Activated CD4-positive, alpha-beta T cell treated with anti-CD3 and anti-CD28 coated beads, Interleukin-2, amount 50 U/mL, for 1 hour (primary cell): ENCODE results near the gene STEAP4.
"Not testable (repeated sequence)": the region's sequence is repeated elsewhere in the genome, so short reads cannot be mapped to it uniquely, and the experiment has no call there.

Experiments
- DNase-seq: peaks from one replicate; pipeline ENCODE4 v3.0.0-alpha.2; 2020

Gene STEAP4

DNA sequence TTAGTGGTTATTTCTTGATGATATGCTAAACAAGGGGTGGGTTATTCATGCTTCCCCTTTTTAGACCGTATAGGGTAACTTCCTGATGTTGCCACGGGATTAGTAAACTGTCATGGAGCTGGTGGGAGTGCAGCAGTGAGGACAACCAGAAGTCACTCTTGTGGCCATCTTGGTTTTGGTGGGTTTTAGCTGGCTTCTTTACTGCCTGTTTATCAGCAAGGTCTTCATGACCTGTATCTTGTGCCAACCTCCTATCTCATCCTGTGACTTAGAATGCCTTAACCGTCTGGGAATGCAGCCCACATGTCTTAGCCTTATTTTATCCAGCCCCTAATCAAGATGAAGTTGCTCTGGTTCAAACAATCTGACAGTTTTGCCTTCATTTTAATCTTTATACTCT lies 41.7 kb downstream of the STEAP4 start:
- DNase-seq, result not testable (repeated sequence)

DNA sequence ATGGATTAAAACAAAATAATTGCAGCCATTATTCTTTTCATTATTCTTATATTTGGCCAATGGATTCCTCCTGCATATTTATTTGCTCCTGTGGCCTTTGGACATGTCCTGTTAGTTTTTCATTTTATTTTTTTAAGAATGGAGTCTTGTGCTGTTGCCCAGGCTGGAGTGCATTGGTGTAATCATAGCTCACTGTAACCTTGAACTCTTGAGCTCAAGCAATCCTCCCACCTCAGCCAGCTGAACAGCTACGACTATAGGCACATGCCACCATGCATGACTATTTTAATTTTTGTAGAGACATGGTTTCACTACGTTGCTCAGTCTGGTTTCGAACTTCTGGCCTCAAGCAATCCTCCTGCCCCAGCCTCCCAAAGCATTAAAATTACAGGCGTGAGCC lies 44.1 kb downstream of the STEAP4 start:
- no peak for DNase-seq

DNA sequence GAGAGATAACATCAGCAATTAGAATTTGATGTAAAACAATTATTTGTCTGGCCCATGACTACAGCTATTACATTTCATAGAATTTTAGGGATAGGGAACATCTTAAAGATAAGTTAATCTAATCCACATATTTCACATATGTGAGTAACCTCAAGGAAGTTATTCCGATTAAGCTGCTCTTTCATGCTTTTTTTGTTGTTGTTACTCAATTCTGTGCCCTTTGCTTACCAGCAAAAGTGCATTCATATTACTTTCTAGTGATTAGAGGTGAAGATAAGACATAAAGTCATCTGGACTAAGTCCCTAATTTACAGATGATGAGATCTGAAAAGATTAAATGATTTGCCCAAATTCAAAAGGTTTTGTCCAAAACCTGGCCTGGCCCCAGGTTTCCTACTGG lies 46.0 kb downstream of the STEAP4 start:
- no peak for DNase-seq

DNA sequence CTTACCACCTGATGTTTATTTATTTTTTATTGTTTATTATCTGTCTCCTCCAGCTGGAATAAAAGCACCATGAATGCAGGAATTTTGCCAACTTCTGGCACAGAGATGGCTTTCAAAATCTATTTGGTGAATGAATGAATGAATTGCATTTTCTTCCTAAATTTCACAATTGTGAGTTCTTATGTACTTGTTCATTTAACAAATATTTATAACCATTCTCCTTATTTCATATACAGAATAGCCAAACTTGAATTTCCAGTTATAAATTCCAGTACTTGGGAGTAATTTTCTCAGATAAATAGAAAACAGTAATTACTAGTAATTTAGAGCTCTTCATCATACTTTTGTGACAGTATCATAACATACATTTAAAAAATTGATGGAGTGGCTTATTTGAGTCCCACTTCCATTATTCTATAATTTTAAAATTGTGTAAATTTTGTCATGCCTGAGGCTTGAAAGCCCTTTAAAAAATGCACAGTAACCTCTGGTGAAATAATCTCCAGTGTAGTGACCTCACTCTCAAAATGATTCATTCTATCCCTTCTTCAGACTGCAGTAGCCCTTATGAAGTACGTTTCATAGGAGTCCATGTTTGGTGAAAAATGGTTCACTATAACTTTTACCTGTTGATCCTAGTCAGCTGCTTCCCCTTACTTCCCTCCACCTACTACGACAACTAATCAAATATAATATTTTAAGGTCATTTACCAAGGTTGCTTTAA lies 46.9 kb downstream of the STEAP4 start:
- DNase-seq, result no peak

GRCh38 chr7:88258296-88258695 lies 48.4 kb downstream of the STEAP4 start:
- not testable (repeated sequence) for DNase-seq

- no peak for DNase-seq
Observed at GRCh38 chr7:88256906-88257305, 49.8 kb downstream of the STEAP4 start.

DNA sequence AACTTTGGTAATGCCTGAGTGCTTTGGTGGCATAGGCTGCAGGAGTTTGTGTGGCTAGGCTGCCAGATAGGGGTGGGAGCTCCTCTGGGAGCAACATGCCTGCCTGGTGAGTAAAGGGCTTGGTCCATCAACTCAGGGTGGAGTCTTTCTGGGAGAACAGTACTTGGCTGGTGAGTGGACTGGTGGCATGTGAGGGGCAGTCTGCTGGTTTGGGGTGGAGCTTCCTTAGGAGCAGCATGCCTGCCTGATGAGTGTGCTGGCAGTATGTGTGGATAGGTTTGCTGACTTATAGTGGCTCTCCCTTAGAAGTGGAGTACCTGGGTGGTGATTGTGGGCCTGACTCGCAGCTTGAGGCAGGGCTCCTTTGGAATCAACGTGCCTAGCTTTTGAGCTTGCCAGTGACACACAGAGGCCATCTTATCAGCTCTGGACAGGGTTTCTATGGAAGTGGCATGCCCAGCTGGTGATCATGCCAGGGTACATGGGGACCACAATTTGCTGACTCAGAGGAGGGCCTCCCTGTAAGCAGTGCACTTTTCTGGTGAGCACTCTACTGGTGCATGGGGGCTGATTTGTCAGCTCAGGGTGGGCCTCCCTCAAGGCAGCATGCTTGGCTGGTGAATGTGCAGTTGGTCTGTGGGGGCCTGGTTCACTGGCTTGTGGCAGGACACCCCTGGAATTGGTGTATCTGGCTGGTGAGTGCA lies 51.8 kb downstream of the STEAP4 start:
- DNase-seq, result no peak

DNA sequence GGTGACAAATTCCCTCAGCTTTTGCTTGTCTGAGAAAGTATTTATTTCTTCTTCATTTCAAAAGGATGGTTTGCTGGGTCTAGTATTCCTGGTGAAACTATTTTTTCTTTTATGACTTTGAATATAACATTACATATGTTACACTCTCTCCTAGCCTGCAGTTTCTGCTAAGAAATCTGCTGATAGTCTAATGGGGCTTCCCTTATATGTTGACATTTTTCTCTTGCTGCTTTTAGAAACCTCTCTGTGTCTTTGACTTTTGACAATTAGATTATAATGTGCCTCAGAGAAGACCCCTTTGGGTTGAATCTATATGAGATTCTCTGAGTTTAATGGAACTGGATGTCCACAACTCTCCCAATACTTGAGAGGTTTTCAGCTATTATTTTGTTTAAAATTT lies 53.1 kb downstream of the STEAP4 start:
- DNase-seq, result no peak

DNA sequence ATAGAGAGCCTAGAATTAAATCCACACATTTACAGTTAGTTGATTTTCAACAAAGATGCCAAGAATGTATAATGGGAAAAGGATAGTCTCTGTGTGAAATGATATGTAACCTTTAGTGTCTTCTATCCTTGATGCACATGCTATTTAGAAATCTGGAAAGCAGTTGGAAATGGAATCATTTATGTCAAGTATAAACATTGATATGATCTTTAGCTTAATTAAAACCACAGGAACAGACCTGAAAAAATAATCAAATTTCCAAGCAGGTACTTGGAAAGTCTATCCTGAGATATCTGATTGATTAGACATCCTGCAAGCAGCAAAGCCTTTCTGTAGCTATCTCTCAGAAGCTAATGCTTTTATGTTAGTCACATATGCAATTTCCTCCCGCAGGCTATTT lies 62.4 kb downstream of the STEAP4 start:
- no peak for DNase-seq

- DNase-seq, result no peak
Observed at GRCh38 chr7:88243345-88243909, 63.3 kb downstream of the STEAP4 start.

DNA sequence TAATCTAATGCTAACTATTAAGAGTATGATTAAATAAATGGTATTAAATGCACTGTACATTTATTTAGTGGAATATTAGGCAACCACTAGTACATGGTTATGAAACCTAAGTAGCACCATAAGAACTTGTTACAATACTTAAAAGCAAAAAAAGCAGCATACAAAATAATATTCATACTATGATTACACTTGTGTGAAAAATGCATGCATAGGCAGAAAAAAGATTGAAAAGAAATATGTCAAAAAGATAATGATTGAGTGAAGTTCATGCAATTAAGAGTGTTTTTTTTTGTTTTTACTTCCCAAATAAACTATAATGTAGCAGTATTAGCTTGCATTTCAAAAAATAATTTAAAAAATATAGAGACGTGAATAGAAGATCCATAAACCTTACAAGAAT lies 66.8 kb downstream of the STEAP4 start:
- DNase-seq, result no peak

DNA sequence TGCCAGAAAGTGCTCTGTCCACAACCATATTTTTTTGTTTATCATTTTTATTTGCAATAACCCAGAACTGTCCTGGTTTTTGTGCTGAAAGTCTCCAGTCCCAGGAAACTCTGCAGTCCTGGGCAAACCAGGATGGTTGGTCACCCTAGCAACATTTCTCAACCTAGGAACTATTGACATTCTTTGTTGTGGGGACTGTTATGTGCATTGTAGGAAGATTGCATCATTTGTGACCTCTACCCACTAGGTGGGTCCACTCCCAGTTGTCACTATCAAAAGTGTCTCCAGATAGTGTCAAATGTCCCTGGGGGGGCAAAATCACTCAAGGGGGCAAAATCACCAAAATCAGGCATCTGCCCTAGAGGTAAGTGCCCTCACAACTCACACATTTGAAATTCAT lies 72.9 kb downstream of the STEAP4 start:
- no peak for DNase-seq

DNA sequence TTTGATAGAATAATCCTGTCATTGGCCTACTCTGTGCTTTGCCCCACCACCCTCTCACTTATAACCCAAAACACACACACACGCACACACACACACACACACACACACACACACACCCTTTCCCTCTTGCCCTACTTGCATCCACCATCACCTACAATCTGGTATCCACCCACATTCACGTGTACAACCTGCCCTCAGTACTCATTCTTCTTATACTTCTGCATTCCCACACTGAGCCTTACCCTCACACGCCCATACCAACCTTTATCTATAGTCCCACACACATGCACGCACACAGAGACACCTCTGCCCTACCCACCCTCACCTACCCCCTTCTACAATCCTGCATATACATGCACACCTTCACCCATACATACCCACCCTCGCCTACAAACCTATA lies 76.0 kb downstream of the STEAP4 start:
- no peak for DNase-seq

- DNase-seq, result no peak
Observed at GRCh38 chr7:88229302-88229995, 77.2 kb downstream of the STEAP4 start.

DNA sequence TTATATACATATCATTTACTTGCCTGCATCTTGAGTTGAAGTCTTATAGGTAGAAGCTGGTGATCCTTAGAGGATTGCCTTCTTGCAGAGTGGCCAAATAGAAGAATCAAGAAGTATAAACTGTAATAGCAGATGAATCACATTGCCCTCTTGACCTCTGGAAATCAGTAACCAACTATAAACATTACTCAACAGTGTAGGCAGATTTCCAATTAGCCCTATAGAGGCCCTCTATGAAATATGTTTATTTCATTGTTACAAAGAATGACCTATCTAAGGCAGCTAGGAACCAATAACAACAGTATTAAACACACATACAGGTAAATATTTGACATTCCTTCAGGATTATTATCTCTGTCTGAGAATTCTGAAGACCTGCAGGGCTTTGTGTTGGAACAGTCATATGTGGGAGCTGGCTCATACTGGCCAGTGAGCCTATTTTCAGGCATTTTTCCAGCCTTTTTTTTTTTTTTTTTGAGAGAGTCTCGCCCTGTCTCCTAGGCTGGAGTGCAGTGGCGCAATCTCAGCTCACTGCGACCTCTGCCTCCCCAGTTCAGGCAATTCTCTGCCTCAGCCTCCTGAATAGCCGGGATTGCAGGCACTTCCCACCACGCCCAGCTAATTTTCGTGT lies 79.7 kb downstream of the STEAP4 start:
- no peak for DNase-seq

DNA sequence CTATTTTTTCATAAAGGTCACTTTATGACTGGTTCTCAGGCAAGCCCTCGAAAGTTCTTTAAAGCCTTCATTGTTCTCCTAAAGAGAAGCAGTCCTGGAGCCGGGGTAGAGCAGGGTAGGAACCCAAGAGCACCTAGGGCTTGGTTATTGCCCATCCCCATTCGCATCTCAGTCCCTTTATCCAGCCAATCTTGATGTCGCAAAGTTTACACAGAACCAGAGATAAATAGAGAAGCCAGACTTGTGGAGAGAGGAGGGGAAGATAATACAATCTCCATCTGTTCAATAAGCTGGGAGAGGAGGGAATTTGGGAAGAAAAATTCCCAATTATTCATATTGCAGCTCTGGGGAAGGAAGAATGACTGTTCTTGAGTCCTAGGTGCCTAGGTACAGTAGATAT lies 80.5 kb downstream of the STEAP4 start:
- DNase-seq, result no peak

DNA sequence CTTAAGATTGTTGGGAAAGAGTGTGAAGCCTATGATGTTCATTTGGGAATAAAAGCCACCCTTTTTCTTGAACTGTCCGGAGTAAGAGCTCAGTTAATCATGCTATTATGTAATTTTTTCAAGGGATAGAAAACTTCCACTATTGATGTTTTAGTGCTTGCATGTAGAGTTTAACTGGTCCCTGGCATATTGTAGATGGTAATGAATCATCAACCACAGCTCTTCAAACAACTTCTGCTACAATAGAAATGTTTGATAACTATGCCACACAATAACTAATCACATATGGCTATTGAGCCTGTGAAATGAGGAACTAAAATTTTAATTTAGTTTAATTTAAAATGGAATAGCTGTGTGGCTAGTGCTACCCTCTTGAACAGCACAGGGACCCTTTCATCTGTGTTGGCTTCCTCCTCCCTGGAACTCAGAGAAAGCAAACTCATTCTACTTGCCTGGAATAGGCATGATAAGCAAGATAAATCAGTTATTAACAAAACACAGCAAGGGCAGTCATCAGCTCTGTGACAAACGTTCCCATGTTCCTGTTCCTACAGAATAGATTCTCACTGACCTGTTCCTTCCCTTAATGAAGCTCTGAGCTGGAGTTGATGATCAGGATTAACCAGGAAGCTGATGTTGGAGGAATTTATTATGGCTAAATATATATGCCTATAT lies 82.0 kb downstream of the STEAP4 start:
- no peak for DNase-seq

DNA sequence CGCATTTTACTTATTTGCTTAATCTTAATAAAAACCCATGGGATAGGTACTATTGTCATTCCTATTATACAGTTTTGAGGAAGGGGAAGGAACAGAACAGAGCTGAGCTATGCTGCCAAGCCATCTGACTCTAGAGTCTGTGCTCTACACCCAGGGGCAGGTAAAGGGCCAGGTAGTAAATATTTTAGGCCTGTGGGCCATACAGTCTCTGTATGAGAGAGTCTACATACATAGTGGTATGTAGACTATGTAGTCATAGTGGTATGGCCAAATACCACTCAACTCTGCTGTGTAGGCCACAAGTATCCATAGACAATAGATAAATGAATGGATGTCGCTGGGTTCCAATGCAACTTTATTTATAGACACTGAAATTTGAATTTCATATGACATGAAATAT lies 83.4 kb downstream of the STEAP4 start:
- DNase-seq, result no peak
